HG03066 (cell line): Measurements from ENCODE around the gene CLTRN.
"Not testable (repeated sequence)": the region's sequence is repeated elsewhere in the genome, so short reads cannot be mapped to it uniquely, and the experiment has no call there.

Source experiments
- ATAC-seq: cut with Tn5 transposase; IDR thresholded peaks from one replicate; pipeline ENCODE4 v1.9.1; 2021; ENCODE audit warnings: low read depth; ENCODE audit not compliant: unreplicated experiment

The CLTRN gene

GRCh38 chrX:15654804-15655203 lies 9.8 kb downstream of the CLTRN start:
- ATAC-seq = not testable (repeated sequence)

- no peak for ATAC-seq
These were observed 10.6 kb downstream of the CLTRN start for GRCh38 chrX:15653961-15654360.

GRCh38 chrX:15647510-15647909 lies 17.1 kb downstream of the CLTRN start:
- not testable (repeated sequence) for ATAC-seq

- ATAC-seq = no peak
These were observed 18.1 kb downstream of the CLTRN start for GRCh38 chrX:15646543-15646942.

GRCh38 chrX:15646031-15646430 lies 18.6 kb downstream of the CLTRN start:
- no peak for ATAC-seq

- no peak for ATAC-seq
These were observed 19.3 kb downstream of the CLTRN start for GRCh38 chrX:15645266-15645665.

- ATAC-seq = no peak
These were observed 20.1 kb downstream of the CLTRN start for GRCh38 chrX:15644560-15644872.

GRCh38 chrX:15643786-15644559 lies 20.6 kb downstream of the CLTRN start:
- no peak for ATAC-seq

GRCh38 chrX:15631637-15632036 lies 33.0 kb downstream of the CLTRN start:
- ATAC-seq = no peak

- ATAC-seq = no peak
These were observed 41.6 kb downstream of the CLTRN start for GRCh38 chrX:15623054-15623453.

GRCh38 chrX:15619053-15619755 lies 45.4 kb downstream of the CLTRN start:
- no peak for ATAC-seq

- ATAC-seq = no peak
These were observed 47.5 kb downstream of the CLTRN start for GRCh38 chrX:15617111-15617510.

GRCh38 chrX:15616531-15616930 lies 48.1 kb downstream of the CLTRN start:
- ATAC-seq = no peak

GRCh38 chrX:15607067-15607466 lies 57.5 kb downstream of the CLTRN start:
- ATAC-seq = no peak

GRCh38 chrX:15606136-15606535 lies 58.5 kb downstream of the CLTRN start:
- ATAC-seq = no peak

GRCh38 chrX:15605226-15605625 lies 59.4 kb downstream of the CLTRN start:
- no peak for ATAC-seq

- ATAC-seq = no peak
These were observed 61.8 kb downstream of the CLTRN start for GRCh38 chrX:15602761-15603160.

GRCh38 chrX:15601932-15602331 lies 62.7 kb downstream of the CLTRN start:
- ATAC-seq = no peak

GRCh38 chrX:15600745-15601144 lies 63.9 kb downstream of the CLTRN start, which contains the start of gene ACE2:
ACE2 (minus strand) TSS chrX:15600960; CDS start chrX:15600911, 49 bp downstream.
- ATAC-seq = no peak

GRCh38 chrX:15600049-15600448 lies 64.6 kb downstream of the CLTRN start:
- no peak for ATAC-seq

GRCh38 chrX:15599461-15599860 lies 65.1 kb downstream of the CLTRN start:
- no peak for ATAC-seq

- ATAC-seq = no peak
These were observed 66.6 kb downstream of the CLTRN start for GRCh38 chrX:15598026-15598425.
